Psoas muscle (tissue), 8 donors: ENCODE results near the gene MSRB2. TPM values are rescaled to one million over a fixed set of nuclear protein-coding genes. Genes with fewer than 3 reads are reported as not detected.

Source experiments
- ATAC-seq, 4 donors: fragments of 200-7000 bp; cut with Tn5 transposase; one replicate each; pipeline ENCODE4 v1.9.1; 2020; ENCODE audit warnings: moderate library complexity in 3 of 4, mild to moderate bottlenecking in 2 of 4
- DNase-seq, 2 donors: peaks; one replicate each; pipeline ENCODE4 v3.0.0-alpha.2; 2020
- H3K27ac ChIP-seq: fragments of 200-600 bp; one replicate; pipeline ENCODE4 v1.8.0; 2022
- H3K27me3 ChIP-seq, 3 donors: fragments of 200-600 bp in 1 of 3; one replicate each; pipeline versions ENCODE4 v1.6.1 to v1.8.0; 2013 to 2022; ENCODE audit warnings: low read length in 2 of 3, mild to moderate bottlenecking in 2 of 3, moderate library complexity in 1 of 3; ENCODE audit not compliant: insufficient read depth in 3 of 3
- H3K36me3 ChIP-seq, 2 donors: fragments of 200-600 bp in 1 of 2; one replicate each; pipeline versions ENCODE4 v1.6.1 to v1.8.0; 2013 to 2022; ENCODE audit warnings: low read depth in 1 of 2, mild to moderate bottlenecking in 1 of 2, moderate library complexity in 1 of 2; ENCODE audit not compliant: insufficient read depth in 1 of 2
- H3K4me1 ChIP-seq: fragments of 200-600 bp; one replicate; pipeline ENCODE4 v1.8.0; 2022
- H3K4me3 ChIP-seq: fragments of 200-600 bp; one replicate; pipeline ENCODE4 v1.8.0; 2022; ENCODE audit warnings: mild to moderate bottlenecking
- H3K9me3 ChIP-seq: fragments of 200-600 bp; one replicate; pipeline ENCODE4 v1.8.0; 2022
- CTCF ChIP-seq: fragments of 200-600 bp; IDR thresholded peaks from one replicate; pipeline ENCODE4 v1.8.0; 2022; ENCODE audit warnings: antibody characterized with exemption
- WGBS, 3 donors: extraction: QIAGEN DNeasy Blood & Tissue Kit; methylation state at CpG; one replicate each; pipeline versions ENCODE4 v1.1.6 to v1.1.7; 2013; 5-methylcytosine and 5-hydroxymethylcytosine counted together
- intact Hi-C, 2 donors: fragments of 100-400 bp; cut with DNase I; formaldehyde crosslinking; loops; one replicate each; pipeline versions ENCODE4 v1.11.0 to v1.14.2; 2022
- polyA plus RNA-seq, 3 donors: library from polyadenylated mRNA; stranded (reverse); fragments of 200-250 nt; gene quantifications; one replicate each; pipeline ENCODE4 v1.2.3, GENCODE V29; 2013
- total RNA-seq, 4 donors: library from RNA; stranded (reverse); fragmentation: NEBNext Ultra II Directional in 2 of 4; extraction: Animal tissue kit (Norgen Biotek cat#: 25700) in 2 of 4; gene quantifications; one replicate each; pipeline versions ENCODE4 v1.2.1 to v1.2.4, GENCODE V29; 2021 to 2023
- donor health status: healthy with polysubstance abuse.
- donor health status: DM: no; HTN: no; CAD: no; lungs with moderate emphysema.
- donor health status: Bipolar disorder and iron deficiency.
- donor health status: healthy.
- donor health status: DM: yes; HTN: yes; CAD: no.
- donor health status: DM: no; HTN: no; CAD: no.
- donor health status: DM: no; HTN: no; CAD: no.
- donor health status: DM: yes; HTN: yes; CAD: no.

MSRB2 gene
- total and polyA plus RNA-seq, 7 donors = 19.4 to 69.7 (median 34.3) TPM

- Histone ChIP-seq H3K36me3 (no peaks in the 10 kb centered on the region), H3K9me3 (peaks cover 8% of the 10 kb centered on the region), H3K4me3 (no peak overlapping the region), H3K4me1 (no peaks in the 10 kb centered on the region), H3K27ac (no peak overlapping the region), H3K27me3 (no peaks in the 10 kb centered on the region)
- no peak for TF ChIP-seq CTCF
- intact Hi-C loops = no loop called here
- ATAC-seq (no peak), DNase-seq (no peak)
- WGBS, 3 donors = 67 to 78% (median 71%) methylated on average over 3 of the region's 3 CpGs
Measured at GRCh38 chr10:23056186-23056579, 39.2 kb upstream of the MSRB2 start.

- no peaks in the 10 kb centered on the region for H3K27me3 ChIP-seq
- ATAC-seq = no peak
- no peak for DNase-seq
- peaks cover 8% of the 10 kb centered on the region for H3K9me3 ChIP-seq
- TF ChIP-seq CTCF = no peak
- peaks cover 5% of the 10 kb centered on the region for H3K4me1 ChIP-seq
- 57 to 73% (median 57%) methylated on average over 3 of the region's 3 CpGs for WGBS, 3 donors
- no peak overlapping the region for H3K4me3 ChIP-seq
- intact Hi-C loops = no loop called here
- H3K27ac ChIP-seq = no peak overlapping the region
- H3K36me3 ChIP-seq = no peaks in the 10 kb centered on the region
Measured at GRCh38 chr10:23058366-23058765, 37.0 kb upstream of the MSRB2 start.

DNA sequence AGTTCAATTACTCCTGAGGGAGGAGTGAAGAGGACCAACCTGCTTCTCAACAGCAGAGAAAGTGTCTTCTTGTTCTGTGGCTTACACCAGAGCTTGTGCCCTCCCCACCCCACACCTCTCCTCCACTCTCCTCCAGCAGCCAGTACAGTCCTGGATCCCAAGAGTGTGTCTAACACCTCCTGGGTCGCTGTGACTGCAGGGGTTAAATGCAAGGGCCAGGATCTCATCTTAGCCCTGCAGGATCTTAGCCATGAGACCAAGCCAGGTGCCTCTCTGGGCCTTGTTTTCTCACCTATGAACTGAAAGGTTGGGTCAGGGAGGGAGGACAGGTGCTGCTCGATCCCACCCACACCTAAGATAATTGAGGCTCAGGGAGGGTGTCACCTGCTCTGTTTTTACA lies 34.5 kb upstream of the MSRB2 start:
- no peak for TF ChIP-seq CTCF
- 45 to 78% (median 61%) methylated on average over 2 of the region's 2 CpGs for WGBS, 3 donors
- no peaks in the 10 kb centered on the region for H3K27me3 ChIP-seq
- no peak overlapping the region for H3K4me3 ChIP-seq
- H3K36me3 ChIP-seq = no peaks in the 10 kb centered on the region
- peaks cover 15% of the 10 kb centered on the region for H3K4me1 ChIP-seq
- intact Hi-C loops = loop anchor here in 1 of 2 donors (10.0 kb wide), 1 partner anchor 1056 kb away; the partner anchor contains the start of gene DNAJC1
- DNase-seq (no peak), ATAC-seq (no peak)
- H3K9me3 ChIP-seq = peaks cover 8% of the 10 kb centered on the region
- H3K27ac ChIP-seq = no peak overlapping the region

DNA sequence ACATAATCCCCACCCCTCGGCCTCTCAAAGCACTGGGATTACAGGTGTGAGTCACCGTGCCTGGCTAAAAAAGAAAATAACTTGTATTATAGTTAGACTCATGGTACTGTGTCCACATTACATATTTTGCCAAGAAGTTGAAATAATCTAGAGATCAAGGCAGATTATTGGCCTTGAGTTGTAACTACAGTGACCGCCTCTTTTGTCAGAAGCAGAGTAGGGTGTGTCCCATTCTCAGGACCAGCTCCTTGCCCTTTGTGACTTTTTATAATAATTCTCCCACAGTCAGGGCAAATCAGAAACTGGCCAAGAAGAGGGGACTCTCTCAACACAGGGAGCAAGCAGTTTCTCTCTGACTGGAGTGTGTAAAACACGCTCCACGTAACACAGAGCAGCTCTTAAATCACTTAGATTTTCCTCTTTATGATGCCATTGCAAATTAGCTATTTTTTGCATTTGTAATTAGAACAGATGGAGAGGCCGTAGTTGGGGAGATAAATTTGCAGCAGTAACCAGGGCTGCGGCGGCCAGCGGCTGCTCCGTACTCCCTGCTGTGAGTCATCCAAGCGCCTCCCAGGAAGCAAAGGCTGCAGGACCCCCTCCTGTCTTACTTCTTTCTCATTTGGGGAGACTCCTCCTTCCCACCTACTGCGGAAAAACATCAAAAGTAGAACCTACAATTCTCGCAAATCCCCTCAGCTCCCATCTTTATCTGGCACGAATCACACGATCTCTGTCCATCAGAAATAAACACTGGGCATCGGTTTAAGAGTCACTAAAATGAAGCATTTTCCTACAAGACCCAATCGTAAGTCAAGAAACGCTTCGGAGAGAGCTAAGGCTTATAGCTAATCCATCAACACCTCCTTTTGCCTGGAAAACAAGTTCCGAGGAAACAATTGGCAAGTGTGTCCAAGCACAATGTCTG lies 32.1 kb upstream of the MSRB2 start:
- no peak for DNase-seq
- intact Hi-C loops = loop anchor here in 1 of 2 donors (10.0 kb wide), 1 partner anchor 1059 kb away; the partner anchor contains the start of gene DNAJC1

More for the DNA sequence above, 32.1 kb upstream of the MSRB2 start:
- Histone ChIP-seq H3K27me3 (no peaks in the 10 kb centered on the region), H3K4me1 (peaks cover 19% of the 10 kb centered on the region), H3K4me3 (peak overlapping the region; percentile 13), H3K36me3 (no peaks in the 10 kb centered on the region), H3K9me3 (peaks cover 8% of the 10 kb centered on the region), H3K27ac (no peak overlapping the region)
- TF ChIP-seq CTCF = no peak
- ATAC-seq = no peak
- WGBS, 3 donors = 27 to 46% (median 33%) methylated on average over 20 of the region's 20 CpGs
